Stimulated activated naive CD8-positive, alpha-beta T cell treated with anti-CD3 and anti-CD28 coated beads, Interleukin-15, amount 100 ng/mL, for 72 hours (primary cell): ENCODE results near the gene WAPL.

Experiments used
- ATAC-seq: fragments of 150-1000 bp; cut with Tn5 transposase; 2 replicates; pipeline ENCODE4 v1.10.0; 2021; ENCODE audit warnings: mild to moderate bottlenecking, moderate library complexity
- DNase-seq, 2 donors: peaks; one replicate each; pipeline ENCODE4 v3.0.0; 2021 to 2022
- H3K27ac Mint-ChIP-seq, 2 donors: one replicate each; pipeline ENCODE4 v1.8.0; 2022; ENCODE audit warnings: mild to moderate bottlenecking in 2 of 2, mixed read lengths in 2 of 2, moderate library complexity in 2 of 2
- H3K27me3 Mint-ChIP-seq: one replicate; pipeline ENCODE4 v1.8.0; 2022; ENCODE audit warnings: mixed read lengths
- H3K4me1 Mint-ChIP-seq: one replicate; pipeline ENCODE4 v1.8.0; 2022; ENCODE audit warnings: mild to moderate bottlenecking, mixed read lengths
- H3K4me3 Mint-ChIP-seq, 2 donors: one replicate each; pipeline ENCODE4 v1.8.0; 2022; ENCODE audit warnings: mild to moderate bottlenecking in 2 of 2, mixed read lengths in 2 of 2, moderate library complexity in 1 of 2
- H3K9me3 Mint-ChIP-seq, 2 donors: one replicate each; pipeline ENCODE4 v1.8.0; 2022; ENCODE audit warnings: mixed read lengths in 2 of 2

WAPL gene

GRCh38 chr10:86449926-86450558 is 71.5 kb downstream of the WAPL start:
- no peak overlapping the region for H3K4me3 Mint-ChIP-seq
- no peaks in the 10 kb centered on the region for H3K27me3 Mint-ChIP-seq
- DNase-seq (no peak), ATAC-seq (no peak)
- H3K9me3 Mint-ChIP-seq: no peaks in the 10 kb centered on the region
- peak overlapping the region in 1 of 2 donors; percentile 45 for H3K27ac Mint-ChIP-seq
- H3K4me1 Mint-ChIP-seq: peaks cover 35% of the 10 kb centered on the region

- Mint-ChIP-seq H3K4me1 (peaks cover 35% of the 10 kb centered on the region), H3K9me3 (no peaks in the 10 kb centered on the region), H3K27me3 (no peaks in the 10 kb centered on the region), H3K27ac (peak overlapping the region; percentile 81 to 86), H3K4me3 (peak overlapping the region in 1 of 2 donors; percentile 0)
- DNase-seq: no peak
- no peak for ATAC-seq
Observed at GRCh38 chr10:86447432-86447831, 74.2 kb downstream of the WAPL start.

DNA sequence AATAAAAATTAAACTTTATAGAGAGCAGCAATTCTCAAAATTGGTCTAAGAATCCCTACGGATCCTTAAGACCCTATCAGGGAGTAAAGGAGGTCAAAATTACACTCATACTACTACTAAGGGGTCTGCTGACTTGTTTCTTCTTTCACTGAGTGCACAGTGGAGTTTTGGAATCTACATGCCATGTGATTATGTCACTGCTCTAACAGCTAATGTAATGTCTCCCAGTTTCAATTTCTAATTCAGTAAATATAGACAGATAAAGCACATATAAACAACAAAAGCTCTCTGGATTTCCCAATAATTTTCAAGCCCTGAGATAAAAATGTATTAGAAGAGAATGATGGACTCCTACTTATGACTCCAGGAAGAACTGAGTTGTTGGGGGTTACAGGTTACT is 74.6 kb downstream of the WAPL start:
- H3K27ac Mint-ChIP-seq: peak overlapping the region; percentile 81 to 86
- peak overlapping the region in 1 of 2 donors; percentile 0 for H3K4me3 Mint-ChIP-seq
- ATAC-seq (no peak), DNase-seq (no peak)
- H3K27me3 Mint-ChIP-seq: no peaks in the 10 kb centered on the region
- no peaks in the 10 kb centered on the region for H3K9me3 Mint-ChIP-seq
- H3K4me1 Mint-ChIP-seq: peaks cover 36% of the 10 kb centered on the region

- DNase-seq: no peak
Observed at GRCh38 chr10:86446440-86446839, 75.2 kb downstream of the WAPL start.

GRCh38 chr10:86443936-86444335 is 77.7 kb downstream of the WAPL start:
- no peak overlapping the region for H3K27ac Mint-ChIP-seq
- ATAC-seq: no peak
- H3K4me1 Mint-ChIP-seq: peaks cover 36% of the 10 kb centered on the region
- H3K27me3 Mint-ChIP-seq: no peaks in the 10 kb centered on the region
- DNase-seq: no peak
- H3K9me3 Mint-ChIP-seq: no peaks in the 10 kb centered on the region
- H3K4me3 Mint-ChIP-seq: no peak overlapping the region

More at GRCh38 chr10:86446440-86446839, 75.2 kb downstream of the WAPL start:
- no peaks in the 10 kb centered on the region for H3K9me3 Mint-ChIP-seq
- no peak overlapping the region for H3K4me3 Mint-ChIP-seq
- peaks cover 36% of the 10 kb centered on the region for H3K4me1 Mint-ChIP-seq
- no peaks in the 10 kb centered on the region for H3K27me3 Mint-ChIP-seq
- no peak for ATAC-seq
- peak overlapping the region; percentile 72 to 83 for H3K27ac Mint-ChIP-seq

GRCh38 chr10:86443069-86443468 is 78.5 kb downstream of the WAPL start:
- ATAC-seq (no peak), DNase-seq (no peak)
- no peak overlapping the region for H3K4me3 Mint-ChIP-seq
- peaks cover 36% of the 10 kb centered on the region for H3K4me1 Mint-ChIP-seq
- H3K27ac Mint-ChIP-seq: peak overlapping the region in 1 of 2 donors; percentile 17
- H3K27me3 Mint-ChIP-seq: no peaks in the 10 kb centered on the region
- no peaks in the 10 kb centered on the region for H3K9me3 Mint-ChIP-seq

- no peak for DNase-seq
- Mint-ChIP-seq H3K9me3 (no peaks in the 10 kb centered on the region), H3K4me3 (no peak overlapping the region), H3K27me3 (no peaks in the 10 kb centered on the region), H3K4me1 (peaks cover 26% of the 10 kb centered on the region), H3K27ac (peak overlapping the region; percentile 64 to 90)
- no peak for ATAC-seq
Observed at GRCh38 chr10:86440874-86441843, 80.4 kb downstream of the WAPL start.

DNA sequence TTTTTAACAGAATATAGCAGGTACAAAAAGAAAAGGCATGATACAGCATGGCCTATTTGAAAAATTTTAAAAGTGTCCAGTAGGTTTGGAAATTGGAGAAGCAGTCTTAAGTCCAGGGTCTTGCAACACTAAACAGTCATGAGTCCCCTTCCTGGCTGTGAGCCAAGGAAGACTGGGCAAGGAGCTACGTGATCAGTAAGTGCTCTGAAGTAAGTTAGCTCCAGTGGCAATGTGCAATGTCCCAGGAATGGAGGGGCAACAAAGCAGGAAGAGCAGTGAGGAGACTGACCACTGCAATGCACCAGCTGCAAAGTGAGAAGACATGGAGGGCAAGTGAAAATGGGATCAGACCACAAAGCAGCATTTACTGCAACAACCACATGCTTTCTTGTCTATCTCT is 82.0 kb downstream of the WAPL start:
- H3K27ac Mint-ChIP-seq: peak overlapping the region in 1 of 2 donors; percentile 43
- H3K27me3 Mint-ChIP-seq: no peaks in the 10 kb centered on the region
- DNase-seq (no peak), ATAC-seq (no peak)
- no peak overlapping the region for H3K4me3 Mint-ChIP-seq
- peaks cover 26% of the 10 kb centered on the region for H3K4me1 Mint-ChIP-seq
- no peaks in the 10 kb centered on the region for H3K9me3 Mint-ChIP-seq

- H3K4me1 Mint-ChIP-seq: peaks cover 26% of the 10 kb centered on the region
- H3K9me3 Mint-ChIP-seq: no peaks in the 10 kb centered on the region
- DNase-seq: no peak
- no peaks in the 10 kb centered on the region for H3K27me3 Mint-ChIP-seq
- no peak overlapping the region for H3K4me3 Mint-ChIP-seq
- no peak for ATAC-seq
- H3K27ac Mint-ChIP-seq: peak overlapping the region in 1 of 2 donors; percentile 12
Observed at GRCh38 chr10:86438091-86438749, 83.4 kb downstream of the WAPL start.

DNA sequence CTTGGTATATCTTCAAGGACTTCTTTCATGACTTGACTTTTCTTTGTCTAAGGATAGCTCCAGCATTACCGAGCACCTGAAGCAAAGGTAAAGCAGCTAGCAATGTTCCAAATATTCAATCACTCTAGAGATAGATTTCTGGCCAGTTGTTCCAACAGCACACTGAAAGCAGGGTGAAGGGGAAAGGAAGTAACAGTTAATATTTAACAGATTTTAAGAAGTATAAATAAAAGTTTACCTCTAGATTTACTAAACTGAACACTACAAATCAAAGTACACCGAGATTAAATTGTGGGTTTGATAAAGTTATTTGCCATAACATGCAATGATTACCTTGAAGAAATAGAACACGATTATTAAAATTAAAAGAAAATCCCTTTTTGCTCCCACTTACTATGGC is 84.1 kb downstream of the WAPL start:
- peaks cover 26% of the 10 kb centered on the region for H3K4me1 Mint-ChIP-seq
- no peak for ATAC-seq

DNA sequence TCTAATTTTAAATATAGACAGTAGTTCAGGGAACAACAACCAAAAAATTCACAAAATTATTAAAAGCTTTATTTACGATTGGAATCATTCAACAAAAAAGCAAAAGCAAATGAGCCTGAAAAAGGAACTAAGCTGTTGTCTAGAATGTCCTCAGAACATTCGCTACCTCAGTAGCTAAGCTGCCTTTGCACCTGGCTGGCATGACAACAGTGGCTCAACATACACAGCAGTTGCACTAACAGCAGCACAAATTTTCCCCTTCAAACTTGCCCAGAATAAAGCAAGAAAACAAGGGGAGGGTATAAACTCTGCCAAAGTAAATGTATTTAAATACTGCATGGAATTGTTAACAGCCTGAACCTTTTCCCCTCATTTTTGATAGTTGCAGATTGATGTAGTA is 84.6 kb downstream of the WAPL start:
- ATAC-seq (no peak), DNase-seq (no peak)
- Mint-ChIP-seq H3K4me1 (peaks cover 24% of the 10 kb centered on the region), H3K9me3 (no peaks in the 10 kb centered on the region), H3K4me3 (no peak overlapping the region), H3K27ac (no peak overlapping the region), H3K27me3 (no peaks in the 10 kb centered on the region)

More for the DNA sequence above, 84.1 kb downstream of the WAPL start:
- Mint-ChIP-seq H3K9me3 (no peaks in the 10 kb centered on the region), H3K27ac (no peak overlapping the region), H3K4me3 (no peak overlapping the region), H3K27me3 (no peaks in the 10 kb centered on the region)
- DNase-seq: no peak

DNA sequence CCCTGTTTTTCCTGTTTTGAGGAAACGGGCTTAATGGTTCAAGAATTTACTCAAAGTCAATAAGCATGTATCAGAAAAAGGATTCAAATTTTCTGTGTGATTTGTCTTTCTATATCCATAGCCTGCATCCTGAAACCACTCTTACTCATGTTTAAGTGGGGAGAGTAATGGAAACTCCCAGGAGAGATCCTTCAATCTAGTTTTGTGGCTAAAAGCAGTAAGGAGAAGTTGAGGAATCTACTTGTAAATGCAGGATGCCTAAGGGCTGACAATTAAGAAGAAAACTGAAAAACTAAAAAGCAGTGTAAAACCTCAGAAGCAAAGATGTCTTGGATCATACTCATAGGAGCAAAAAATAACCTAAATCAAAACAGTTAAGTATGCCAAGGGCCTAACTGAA is 86.9 kb downstream of the WAPL start:
- no peak for DNase-seq
- H3K27me3 Mint-ChIP-seq: no peaks in the 10 kb centered on the region
- H3K27ac Mint-ChIP-seq: no peak overlapping the region
- peaks cover 10% of the 10 kb centered on the region for H3K4me1 Mint-ChIP-seq
- H3K9me3 Mint-ChIP-seq: no peaks in the 10 kb centered on the region
- ATAC-seq: no peak
- H3K4me3 Mint-ChIP-seq: no peak overlapping the region

GRCh38 chr10:86423739-86424138 is 97.9 kb downstream of the WAPL start:
- H3K27ac Mint-ChIP-seq: no peak overlapping the region
- H3K9me3 Mint-ChIP-seq: no peaks in the 10 kb centered on the region
- peaks cover 5% of the 10 kb centered on the region for H3K4me1 Mint-ChIP-seq
- DNase-seq (no peak), ATAC-seq (no peak)
- no peak overlapping the region for H3K4me3 Mint-ChIP-seq
- H3K27me3 Mint-ChIP-seq: no peaks in the 10 kb centered on the region

- no peaks in the 10 kb centered on the region for H3K9me3 Mint-ChIP-seq
- DNase-seq (no peak), ATAC-seq (peak; percentile 46)
- H3K4me1 Mint-ChIP-seq: peaks cover 35% of the 10 kb centered on the region
- no peak overlapping the region for H3K27ac Mint-ChIP-seq
- H3K27me3 Mint-ChIP-seq: no peaks in the 10 kb centered on the region
- no peak overlapping the region for H3K4me3 Mint-ChIP-seq
Observed at GRCh38 chr10:86419101-86419500, 102.5 kb downstream of the WAPL start.

DNA sequence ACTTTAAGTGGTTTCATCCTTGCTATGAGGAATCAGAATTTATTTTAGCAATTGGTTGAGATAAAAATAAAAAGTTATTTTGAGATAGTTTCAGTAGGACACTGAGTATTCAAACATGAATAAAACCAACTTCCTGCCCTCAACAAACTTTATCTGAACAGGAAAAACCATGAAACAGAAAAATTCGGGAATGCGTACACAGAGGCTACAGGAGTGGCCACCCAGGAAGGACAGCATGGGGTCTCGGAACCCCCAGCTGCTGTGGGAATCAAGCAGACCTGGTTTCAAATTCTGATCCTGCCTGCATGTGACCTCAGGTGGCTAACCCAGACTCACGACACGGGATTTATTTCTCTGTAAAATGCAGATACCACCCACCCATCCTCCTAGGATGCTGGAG is 106.0 kb downstream of the WAPL start:
- ATAC-seq (no peak), DNase-seq (no peak)
- Mint-ChIP-seq H3K9me3 (peaks cover 6 to 8% of the 10 kb centered on the region in 2 donors), H3K4me3 (no peak overlapping the region), H3K27ac (no peak overlapping the region), H3K4me1 (peaks cover 64% of the 10 kb centered on the region), H3K27me3 (no peaks in the 10 kb centered on the region)

GRCh38 chr10:86415116-86415515 is 106.5 kb downstream of the WAPL start:
- Mint-ChIP-seq H3K27ac (peak overlapping the region in 1 of 2 donors; percentile 4), H3K9me3 (peaks cover 7 to 10% of the 10 kb centered on the region in 2 donors), H3K27me3 (no peaks in the 10 kb centered on the region), H3K4me3 (peak overlapping the region; percentile 5 to 34), H3K4me1 (peaks cover 67% of the 10 kb centered on the region)
- no peak for ATAC-seq
- DNase-seq: no peak
